Measurements from ENCODE around the gene MIOX. TPM values are rescaled to one million over a fixed set of nuclear protein-coding genes. Genes with fewer than 3 reads are reported as not detected.

MIOX gene
- under 1 TPM; 0.32 to 0.44 TPM for total RNA-seq

GRCh38 chr22:50486561-50487289 lies at the start of gene MIOX:
TSS of gene MIOX (plus strand) at chr22:50486859. CDS start at chr22:50486898, 39 bp downstream.
- H3K4me1 Mint-ChIP-seq = peaks cover 7% of the 10 kb centered on the region
- intact Hi-C loops (cut with DNase I, micrococcal nuclease) = no loop called here
- DNase-seq (peak; percentile 5), ATAC-seq (no peak)
- H3K27me3 Mint-ChIP-seq = no peaks in the 10 kb centered on the region
- ChIA-PET POLR2A (no interaction called here), CTCF (interaction anchor here (0.6 kb wide), 1 partner anchor 121 kb away, joined by 3 read pairs; no protein-coding TSS in a partner anchor)
- no peak within 1 kb of the TSS for H3K27ac Mint-ChIP-seq
- H3K9me3 Mint-ChIP-seq (ENCODE audit: low read depth) = no peaks in the 10 kb centered on the region
- no peak within 1 kb of the TSS for H3K4me3 Mint-ChIP-seq
- no peaks in the 10 kb centered on the region for H3K36me3 Mint-ChIP-seq (ENCODE audit: low read depth)

- no peak for ATAC-seq
Observed at GRCh38 chr22:50437511-50438304, 49.0 kb upstream of the MIOX start.

GRCh38 chr22:50438305-50439275 lies 48.1 kb upstream of the MIOX start:
- Mint-ChIP-seq H3K9me3 (ENCODE audit: low read depth) (no peaks in the 10 kb centered on the region), H3K27ac (no peak overlapping the region), H3K27me3 (no peaks in the 10 kb centered on the region), H3K4me3 (no peak overlapping the region), H3K36me3 (ENCODE audit: low read depth) (peaks cover 8% of the 10 kb centered on the region), H3K4me1 (no peaks in the 10 kb centered on the region)
- DNase-seq (no peak), ATAC-seq (no peak)
- intact Hi-C loops (cut with DNase I, micrococcal nuclease) = no loop called here
- ChIA-PET CTCF (interaction anchor here (1.0 kb wide), 1 partner anchor 181 kb away, joined by 3 read pairs; no protein-coding TSS in a partner anchor), POLR2A (interaction anchor here (0.6 kb wide), 1 partner anchor 14 kb away, joined by 3 read pairs; no protein-coding TSS in a partner anchor)

More at GRCh38 chr22:50437511-50438304, 49.0 kb upstream of the MIOX start:
- Mint-ChIP-seq H3K4me1 (no peaks in the 10 kb centered on the region), H3K27ac (no peak overlapping the region), H3K4me3 (no peak overlapping the region), H3K36me3 (ENCODE audit: low read depth) (peaks cover 4% of the 10 kb centered on the region), H3K27me3 (no peaks in the 10 kb centered on the region), H3K9me3 (ENCODE audit: low read depth) (no peaks in the 10 kb centered on the region)
- no peak for DNase-seq
- intact Hi-C loops (cut with DNase I, micrococcal nuclease) = no loop called here
- ChIA-PET CTCF (interaction anchor here (1.0 kb wide), 1 partner anchor 182 kb away, joined by 3 read pairs; no protein-coding TSS in a partner anchor), POLR2A (no interaction called here)

GRCh38 chr22:50439314-50439870 lies 47.3 kb upstream of the MIOX start:
- ChIA-PET POLR2A (interaction anchor here (0.6 kb wide), 1 partner anchor 13 kb away, joined by 3 read pairs; no protein-coding TSS in a partner anchor), CTCF (no interaction called here)
- ATAC-seq (no peak), DNase-seq (no peak)
- no peak overlapping the region for H3K27ac Mint-ChIP-seq
- H3K4me1 Mint-ChIP-seq = no peaks in the 10 kb centered on the region
- H3K4me3 Mint-ChIP-seq = no peak overlapping the region
- no peaks in the 10 kb centered on the region for H3K9me3 Mint-ChIP-seq (ENCODE audit: low read depth)
- no peaks in the 10 kb centered on the region for H3K27me3 Mint-ChIP-seq
- intact Hi-C loops (cut with DNase I, micrococcal nuclease) = no loop called here
- H3K36me3 Mint-ChIP-seq (ENCODE audit: low read depth) = peaks cover 8% of the 10 kb centered on the region

GRCh38 chr22:50439871-50440331 lies 46.8 kb upstream of the MIOX start:
- H3K27ac Mint-ChIP-seq = no peak overlapping the region

GRCh38 chr22:50440544-50441249 lies 46.0 kb upstream of the MIOX start:
- no peak for ATAC-seq
- intact Hi-C loops (cut with DNase I, micrococcal nuclease) = no loop called here
- ChIA-PET CTCF (no interaction called here), POLR2A (no interaction called here)
- DNase-seq = no peak
- peaks cover 8% of the 10 kb centered on the region for H3K4me1 Mint-ChIP-seq
- no peak overlapping the region for H3K4me3 Mint-ChIP-seq
- peaks cover 9% of the 10 kb centered on the region for H3K36me3 Mint-ChIP-seq (ENCODE audit: low read depth)
- no peaks in the 10 kb centered on the region for H3K9me3 Mint-ChIP-seq (ENCODE audit: low read depth)
- H3K27ac Mint-ChIP-seq = no peak overlapping the region
- no peaks in the 10 kb centered on the region for H3K27me3 Mint-ChIP-seq

More at GRCh38 chr22:50439871-50440331, 46.8 kb upstream of the MIOX start:
- Mint-ChIP-seq H3K36me3 (ENCODE audit: low read depth) (peaks cover 8% of the 10 kb centered on the region), H3K4me1 (peaks cover under 1% of the 10 kb centered on the region), H3K9me3 (ENCODE audit: low read depth) (no peaks in the 10 kb centered on the region), H3K4me3 (no peak overlapping the region), H3K27me3 (no peaks in the 10 kb centered on the region)
- intact Hi-C loops (cut with DNase I, micrococcal nuclease) = no loop called here
- CTCF ChIA-PET = no interaction called here
- ATAC-seq (no peak), DNase-seq (no peak)
- POLR2A ChIA-PET = no interaction called here

- ChIA-PET CTCF (interaction anchor here (0.7 kb wide), 1 partner anchor 189 kb away, joined by 4 read pairs; no protein-coding TSS in a partner anchor), POLR2A (no interaction called here)
- Mint-ChIP-seq H3K27ac (no peak overlapping the region), H3K4me1 (peaks cover 10% of the 10 kb centered on the region), H3K4me3 (no peak overlapping the region), H3K9me3 (ENCODE audit: low read depth) (no peaks in the 10 kb centered on the region), H3K36me3 (ENCODE audit: low read depth) (peaks cover 12% of the 10 kb centered on the region), H3K27me3 (no peaks in the 10 kb centered on the region)
- no peak for DNase-seq
- ATAC-seq = no peak
- intact Hi-C loops (cut with DNase I, micrococcal nuclease) = no loop called here
Observed at GRCh38 chr22:50441428-50441993, 45.1 kb upstream of the MIOX start.

- Mint-ChIP-seq H3K4me1 (peaks cover 10% of the 10 kb centered on the region), H3K36me3 (ENCODE audit: low read depth) (peaks cover 12% of the 10 kb centered on the region), H3K27ac (peak overlapping the region; percentile 10), H3K4me3 (no peak overlapping the region), H3K9me3 (ENCODE audit: low read depth) (no peaks in the 10 kb centered on the region), H3K27me3 (no peaks in the 10 kb centered on the region)
- ChIA-PET POLR2A (no interaction called here), CTCF (no interaction called here)
- ATAC-seq (no peak), DNase-seq (no peak)
- intact Hi-C loops (cut with DNase I, micrococcal nuclease) = no loop called here
Observed at GRCh38 chr22:50443197-50443596, 43.5 kb upstream of the MIOX start.

- H3K27ac Mint-ChIP-seq = no peak overlapping the region
- ATAC-seq = no peak
- DNase-seq = no peak
- H3K4me1 Mint-ChIP-seq = peaks cover 10% of the 10 kb centered on the region
- peaks cover 15% of the 10 kb centered on the region for H3K36me3 Mint-ChIP-seq (ENCODE audit: low read depth)
- no peaks in the 10 kb centered on the region for H3K27me3 Mint-ChIP-seq
- ChIA-PET CTCF (no interaction called here), POLR2A (no interaction called here)
- intact Hi-C loops (cut with DNase I, micrococcal nuclease) = no loop called here
- no peak overlapping the region for H3K4me3 Mint-ChIP-seq
- no peaks in the 10 kb centered on the region for H3K9me3 Mint-ChIP-seq (ENCODE audit: low read depth)
Observed at GRCh38 chr22:50443801-50444625, 42.6 kb upstream of the MIOX start.
